ENCODE data around the gene GLTP.

The GLTP gene

DNA sequence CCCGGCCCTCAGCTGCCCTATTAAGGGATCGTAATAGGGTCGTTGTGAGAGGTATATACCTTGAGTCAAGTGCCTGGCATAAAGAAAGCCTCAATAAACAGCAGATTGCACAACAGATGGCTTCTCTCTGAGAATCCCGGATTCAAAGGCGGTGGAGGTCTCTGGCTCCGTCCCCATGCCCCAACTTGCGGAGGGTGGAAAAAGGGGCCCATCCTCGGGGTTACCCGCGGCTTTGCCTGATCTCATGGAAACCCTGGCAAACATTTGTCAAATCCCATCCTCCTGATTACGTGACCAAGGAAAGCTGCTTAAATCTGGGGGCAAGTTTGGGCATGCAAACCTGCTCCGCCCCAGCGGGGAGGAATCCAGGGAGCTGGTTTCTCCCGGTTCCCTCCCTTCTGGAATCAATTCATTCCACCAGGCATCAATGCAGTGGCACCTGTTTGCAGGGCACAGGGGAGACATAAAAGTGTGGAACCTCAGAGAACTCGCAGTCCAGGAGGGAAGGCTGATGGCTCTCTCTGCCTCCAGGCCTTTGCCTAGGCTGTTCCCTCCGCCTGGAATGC lies 59.4 kb downstream of the GLTP start:
- DNase-seq (ENCODE audit: low read depth): no peak

DNA sequence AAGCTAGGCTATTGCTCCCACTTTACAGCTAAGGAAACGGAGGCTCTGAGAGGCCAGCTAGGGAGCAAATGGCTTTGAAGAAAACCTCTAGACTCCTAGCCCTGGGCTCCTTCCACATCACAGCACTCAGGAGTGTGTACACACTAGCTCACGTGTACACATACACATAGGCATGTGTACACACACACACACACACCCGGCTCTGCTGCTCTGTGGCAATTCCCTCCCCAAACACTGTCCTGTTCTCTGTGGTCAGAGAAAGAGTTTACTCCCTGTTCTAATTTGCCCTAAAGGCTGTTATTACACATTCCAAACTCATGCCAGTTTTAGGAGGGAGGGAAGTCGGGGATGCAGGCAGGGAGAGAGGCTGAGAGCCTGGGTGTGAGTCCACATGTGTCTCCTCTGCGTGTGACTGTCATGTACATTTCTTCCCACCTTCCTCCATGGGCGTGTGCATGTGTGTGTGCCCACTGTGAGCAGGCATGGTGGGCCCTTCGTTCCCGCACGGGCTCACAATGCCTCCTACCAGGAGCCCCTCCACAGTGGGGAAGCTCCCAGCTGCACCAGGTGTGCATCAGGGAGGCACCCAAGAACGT lies 61.3 kb downstream of the GLTP start:
- no peak for DNase-seq (ENCODE audit: low read depth)

DNA sequence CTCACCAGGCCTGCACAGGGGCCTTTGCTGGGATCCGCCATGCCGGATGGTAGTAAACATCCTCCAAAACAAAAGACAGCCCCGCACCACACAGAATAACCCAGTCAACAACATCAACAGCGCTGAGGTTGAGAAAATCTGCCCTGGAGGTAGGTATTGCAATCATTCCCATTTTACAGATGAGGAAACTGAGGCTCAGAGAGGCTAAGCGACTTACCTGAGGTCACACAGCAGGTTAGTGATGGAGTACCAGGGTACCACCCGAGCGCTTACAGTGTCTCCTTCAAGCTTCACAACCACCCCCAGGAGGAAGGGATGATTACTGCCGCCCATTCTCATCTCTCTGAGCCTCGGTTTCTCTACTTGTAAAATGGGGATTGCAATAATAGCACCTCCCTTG lies 62.1 kb downstream of the GLTP start:
- no peak for DNase-seq (ENCODE audit: low read depth)

DNA sequence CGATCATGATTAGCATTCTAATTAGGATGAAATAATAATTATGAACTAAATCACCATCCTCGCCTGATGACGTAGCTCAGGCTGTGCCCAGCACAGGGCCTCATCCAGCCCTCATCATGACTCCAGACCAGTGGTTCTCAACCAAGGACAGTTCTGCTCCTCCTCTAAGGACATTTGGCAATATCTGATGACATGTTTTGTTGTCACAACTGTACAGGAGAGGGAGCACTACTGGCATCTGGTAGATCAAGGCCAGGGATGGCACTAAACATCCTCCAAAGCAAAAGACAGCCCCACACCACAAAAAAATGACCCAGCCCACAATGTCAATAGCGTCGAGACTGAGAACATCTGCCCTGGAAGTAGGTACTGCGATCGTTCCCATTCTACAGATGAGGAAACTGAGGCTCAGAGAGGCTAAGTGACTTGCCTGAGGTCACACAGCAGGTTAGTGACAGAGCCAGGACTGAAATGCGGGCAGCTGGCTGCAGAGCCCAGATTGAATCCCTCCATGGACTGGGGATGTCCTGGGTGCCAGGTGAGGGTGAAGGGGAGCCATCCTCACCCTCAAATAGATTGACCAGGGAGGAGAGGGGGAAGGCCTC lies 62.6 kb downstream of the GLTP start:
- DNase-seq (ENCODE audit: low read depth): no peak

DNA sequence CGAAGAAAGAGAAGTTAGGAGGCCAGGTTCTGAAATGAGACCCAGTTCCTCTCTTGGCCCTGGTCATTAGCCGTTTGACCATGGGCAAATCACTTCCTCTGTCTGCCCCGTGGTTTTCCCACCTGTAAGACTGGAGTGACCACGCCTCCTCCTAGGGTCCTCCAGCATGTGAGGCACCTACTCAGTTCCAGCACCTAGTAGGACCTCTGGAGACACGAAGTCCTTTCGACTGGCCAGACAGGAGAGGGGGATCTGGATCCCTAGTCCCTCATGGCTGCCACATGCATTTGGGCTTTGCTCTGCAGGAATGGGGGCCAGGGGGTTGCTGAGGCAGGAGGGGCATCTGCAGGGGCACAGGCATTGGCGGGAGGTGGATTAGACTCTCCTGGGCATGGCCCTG lies 63.5 kb downstream of the GLTP start:
- no peak for DNase-seq (ENCODE audit: low read depth)

DNA sequence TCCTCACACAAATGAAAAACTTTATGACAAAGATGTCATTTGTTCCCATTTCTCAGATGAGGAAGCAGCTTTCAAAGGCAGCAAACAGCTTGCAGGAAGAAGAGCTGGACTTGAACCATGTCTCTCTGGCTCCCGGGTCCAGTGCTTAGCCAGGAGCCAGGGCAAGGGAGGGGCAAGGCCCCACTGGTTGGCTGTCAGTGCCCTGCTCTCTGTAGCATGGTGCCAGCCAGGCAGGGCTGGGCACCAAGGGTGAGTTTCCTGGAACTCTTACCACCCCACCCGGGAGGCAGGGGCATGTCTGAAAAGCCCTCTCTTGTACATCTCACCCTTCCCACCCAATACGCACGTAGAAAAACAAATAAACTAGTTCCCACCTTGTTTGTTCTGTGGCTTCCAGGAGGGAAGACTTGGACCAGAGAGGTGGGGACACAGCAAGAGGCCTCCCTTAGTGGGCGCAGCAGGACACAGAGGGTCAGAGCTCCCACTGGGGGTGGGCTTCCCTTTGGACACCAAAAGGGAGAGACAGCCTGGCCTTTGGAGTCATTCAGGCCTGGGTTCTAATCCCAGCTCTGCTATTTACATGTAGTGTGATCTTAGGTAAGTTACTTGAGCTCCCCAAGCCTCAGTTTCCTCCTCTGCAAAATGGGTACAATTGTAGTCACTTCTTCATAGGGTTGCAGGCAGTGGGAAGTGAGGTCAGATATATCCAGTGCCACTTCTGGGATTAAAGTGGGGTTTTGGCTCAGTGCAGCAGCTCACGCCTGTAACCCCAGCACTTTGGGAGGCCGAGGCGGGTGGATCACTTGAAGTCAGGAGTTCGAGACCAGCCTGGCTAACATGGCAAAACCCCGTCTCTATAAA lies 64.4 kb downstream of the GLTP start:
- no peak for DNase-seq (ENCODE audit: low read depth)

DNA sequence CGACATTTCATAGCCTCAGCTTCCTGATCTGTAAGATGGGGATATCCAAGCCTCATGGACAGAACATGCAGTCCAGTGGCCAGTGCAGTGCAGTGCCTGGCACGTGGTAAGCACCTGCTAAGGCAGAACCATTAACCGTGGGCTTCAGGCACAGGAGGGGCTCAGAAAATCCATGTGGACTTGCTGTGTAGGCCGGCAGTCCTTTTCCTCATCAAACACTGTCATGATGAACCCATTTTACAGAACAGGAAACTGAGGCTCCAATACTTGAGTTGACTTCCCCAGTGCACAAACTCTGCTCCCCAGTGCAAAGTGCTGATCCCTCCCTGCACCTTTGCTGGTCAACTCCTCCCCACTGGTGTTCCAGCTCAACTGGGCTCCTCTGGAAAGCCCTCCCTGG lies 65.1 kb downstream of the GLTP start:
- DNase-seq (ENCODE audit: low read depth): no peak

DNA sequence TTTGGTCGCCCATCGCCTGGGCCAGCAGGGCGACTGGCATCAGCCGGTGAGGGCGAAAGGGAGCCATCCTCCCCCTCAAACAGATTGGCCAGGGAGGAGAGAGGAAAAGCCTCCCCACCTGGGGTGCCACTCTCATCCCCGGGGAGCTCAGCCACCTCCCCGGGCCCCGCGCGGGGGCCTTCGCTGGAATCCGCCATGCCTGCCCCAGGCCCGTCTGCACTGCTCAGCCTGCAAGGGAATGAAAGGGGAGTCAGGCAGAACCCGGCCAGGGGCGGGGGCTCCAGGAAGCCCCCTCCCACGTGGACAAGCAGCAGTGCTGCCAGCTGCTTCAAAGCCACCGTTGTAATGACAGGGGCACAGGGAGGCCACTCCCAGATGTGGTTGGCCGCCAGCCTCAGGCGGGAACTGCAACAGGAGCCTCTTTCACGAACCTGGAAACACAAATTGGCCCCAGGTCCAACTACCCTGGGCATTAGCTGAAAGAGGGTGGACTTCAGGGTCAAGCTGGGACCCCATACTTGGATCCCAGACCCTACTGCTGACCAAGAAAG lies 65.7 kb downstream of the GLTP start:
- no peak for DNase-seq (ENCODE audit: low read depth)

DNA sequence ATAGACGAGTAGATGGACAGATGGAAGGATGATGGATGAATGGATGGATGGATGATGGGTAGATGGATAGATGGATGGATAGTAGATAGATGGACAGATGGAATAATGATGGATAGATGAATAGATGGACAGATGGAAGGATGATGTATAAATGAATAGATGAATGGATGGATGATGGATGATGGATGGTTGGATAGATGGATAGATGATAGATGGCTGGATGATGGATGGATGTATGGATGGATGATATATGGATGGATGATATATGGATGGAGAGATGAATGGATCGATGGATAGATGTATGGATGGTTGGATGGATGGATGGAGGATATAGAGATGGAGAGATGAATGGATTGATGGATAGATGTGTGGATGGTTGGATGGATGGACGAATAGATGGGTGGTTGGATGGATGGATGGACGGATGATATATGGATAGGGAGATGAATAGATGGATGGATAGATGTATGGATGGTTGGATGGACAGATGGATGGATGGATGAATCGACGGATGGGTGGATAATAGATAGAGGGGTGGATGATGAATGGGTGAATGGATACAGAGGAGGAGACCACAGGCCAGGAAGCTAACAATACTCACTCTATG lies 66.4 kb downstream of the GLTP start:
- DNase-seq (ENCODE audit: low read depth): no peak

DNA sequence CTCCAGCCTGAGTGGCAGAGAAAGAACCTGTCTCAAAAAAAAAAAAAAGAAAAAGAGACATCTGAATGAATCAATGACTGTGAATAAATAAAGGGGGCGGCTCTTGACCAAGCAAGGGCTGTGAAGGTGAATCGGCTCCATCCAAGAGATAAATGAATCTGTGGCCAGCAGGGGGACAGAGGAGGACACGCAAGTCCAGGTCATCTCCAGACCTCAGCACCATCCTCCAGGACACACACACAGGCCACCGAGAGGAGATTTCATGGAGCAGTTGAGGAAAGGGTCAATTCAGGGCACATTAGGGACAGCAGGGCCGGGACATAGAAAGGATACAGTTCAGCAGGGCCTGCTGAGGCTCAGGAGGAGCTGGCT lies 68.7 kb downstream of the GLTP start:
- DNase-seq (ENCODE audit: low read depth): no peak

DNA sequence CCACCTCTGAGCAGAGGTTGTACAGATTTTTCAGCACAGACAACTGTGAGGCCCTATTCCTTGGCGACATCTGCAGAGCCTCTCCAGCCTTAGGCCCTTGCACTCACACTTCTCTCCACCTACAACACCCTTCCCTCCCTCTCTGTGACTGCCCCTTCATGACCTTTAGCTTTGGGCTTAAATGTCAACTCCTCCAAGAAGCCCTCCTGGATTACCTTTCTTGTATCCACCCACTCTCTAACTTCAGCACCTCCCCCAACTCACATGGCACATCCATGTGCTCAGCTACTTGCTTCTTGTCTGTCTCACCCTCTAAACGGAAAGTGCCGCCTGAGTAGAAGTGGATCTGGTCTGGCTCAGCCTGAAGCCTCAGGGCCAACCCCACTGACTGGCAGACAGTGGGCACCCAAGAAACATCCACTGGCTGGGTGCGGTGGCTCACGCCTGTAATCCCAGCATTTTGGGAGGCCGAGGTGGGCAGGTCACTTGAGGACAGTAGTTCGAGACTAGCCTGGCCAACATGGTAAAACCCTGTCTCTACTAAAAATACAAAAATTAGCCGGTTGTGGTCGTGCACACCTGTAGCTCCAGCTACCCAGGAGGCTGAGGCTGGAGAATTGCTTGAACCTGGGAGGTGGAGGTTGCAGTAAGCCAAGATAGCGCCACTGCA lies 69.3 kb downstream of the GLTP start:
- DNase-seq (ENCODE audit: low read depth): no peak

DNA sequence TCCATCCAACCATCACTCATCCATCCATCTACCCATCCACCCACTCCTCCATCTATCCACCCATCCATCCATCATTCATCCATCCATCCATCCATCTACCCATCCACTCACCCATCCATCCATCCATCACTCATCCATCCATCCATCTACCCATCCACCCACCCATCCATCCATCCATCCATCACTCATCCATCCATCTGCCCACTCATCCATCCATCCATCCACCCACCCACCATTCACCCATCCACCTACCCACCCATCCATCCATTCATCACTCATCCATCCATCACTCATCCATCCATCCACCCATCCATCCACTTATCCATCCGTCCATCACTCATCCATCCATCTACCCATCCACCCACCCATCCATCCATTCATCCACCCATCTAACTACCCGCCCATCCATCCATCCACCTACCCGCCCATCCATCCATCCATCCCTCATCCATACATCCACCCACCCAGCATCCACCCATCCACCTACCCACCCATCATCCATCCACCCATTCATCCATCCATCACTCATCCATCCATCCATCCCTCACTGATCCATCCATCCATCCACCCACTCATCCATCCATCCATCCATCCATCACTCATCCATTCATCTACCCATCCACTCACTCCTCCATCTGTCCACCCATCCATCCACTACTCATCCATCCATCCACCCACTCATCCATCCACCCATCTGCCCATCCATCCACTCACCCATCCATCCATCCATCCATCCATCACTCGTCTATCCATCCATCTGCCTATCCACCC lies 71.3 kb downstream of the GLTP start:
- DNase-seq (ENCODE audit: low read depth): no peak

DNA sequence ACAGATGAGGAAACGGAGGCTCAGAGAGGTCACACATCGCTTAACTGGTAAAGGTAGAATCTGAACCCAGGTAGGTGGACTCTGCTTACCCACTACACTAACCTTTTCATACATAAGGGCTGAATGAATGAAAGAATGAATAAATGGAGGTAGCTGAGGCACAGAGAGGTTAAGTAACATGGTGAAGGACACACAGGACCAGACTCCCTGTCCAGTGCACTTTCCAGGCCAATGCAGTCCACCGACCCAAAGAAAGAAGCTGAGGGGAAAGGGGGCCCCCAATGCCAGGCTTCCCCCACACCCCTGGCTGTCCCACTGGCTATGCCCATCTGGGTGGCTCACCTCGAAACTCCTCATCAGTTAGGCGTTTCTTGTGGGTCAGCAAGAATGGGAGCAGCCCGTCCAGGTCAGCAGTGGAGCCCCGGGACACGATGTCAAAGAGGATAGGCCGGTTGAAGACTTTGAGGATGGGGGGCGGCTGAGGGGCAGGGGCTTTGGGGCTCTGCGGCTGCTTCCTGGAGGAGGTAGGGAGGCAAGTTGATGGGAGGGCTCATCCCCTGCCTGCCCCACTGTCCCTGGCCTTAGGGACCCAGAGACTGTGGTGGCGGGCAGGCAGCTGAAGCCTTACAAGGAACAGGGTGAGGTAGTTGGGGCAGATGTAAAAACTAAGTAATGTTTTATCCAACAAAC lies 72.2 kb downstream of the GLTP start:
- no peak for DNase-seq (ENCODE audit: low read depth)

DNA sequence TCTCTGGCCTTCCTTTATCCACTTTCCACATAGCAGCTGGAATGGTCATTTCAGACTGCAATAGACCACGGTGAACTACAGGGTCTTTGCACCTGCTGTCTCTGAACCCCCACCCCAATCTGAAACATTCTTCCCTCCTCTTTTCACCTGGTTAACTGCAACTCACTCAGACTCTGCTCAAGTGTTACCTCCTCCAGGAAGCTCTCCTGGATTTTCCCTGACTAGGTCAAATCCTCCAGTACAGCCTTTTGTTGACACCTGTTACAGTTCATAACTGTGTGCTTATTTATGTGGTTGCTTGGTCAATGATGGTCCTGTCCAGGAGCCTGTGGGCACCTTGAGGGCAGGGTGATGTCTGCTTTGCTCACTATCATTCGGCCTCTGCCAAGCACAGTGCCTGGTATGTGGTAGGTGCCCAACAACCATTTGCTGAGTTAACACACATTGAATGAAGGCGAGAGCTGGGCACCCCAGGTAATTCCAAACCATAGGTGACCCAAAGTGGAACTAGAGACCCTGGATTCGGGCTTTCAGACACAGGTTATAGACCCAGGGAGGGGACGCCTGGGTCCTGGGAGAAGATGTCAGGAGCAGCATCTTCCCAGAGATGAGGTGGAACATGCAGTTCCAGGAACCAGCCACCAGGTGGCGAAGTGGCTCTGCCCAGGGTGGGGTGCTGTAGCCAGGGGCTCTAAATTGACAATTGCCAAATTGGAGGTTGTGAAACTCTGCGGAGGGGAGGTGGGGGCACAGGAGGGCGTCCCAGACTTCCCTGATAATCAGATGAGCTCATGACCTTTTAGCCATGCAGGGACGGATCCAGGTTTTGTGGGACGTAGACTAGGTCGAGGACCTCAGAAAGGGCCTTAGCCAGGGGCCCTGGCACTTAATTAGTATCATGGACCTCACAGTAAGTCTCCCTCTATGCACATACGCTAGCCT lies 75.2 kb downstream of the GLTP start:
- peak; percentile 51 for DNase-seq (ENCODE audit: low read depth)

DNA sequence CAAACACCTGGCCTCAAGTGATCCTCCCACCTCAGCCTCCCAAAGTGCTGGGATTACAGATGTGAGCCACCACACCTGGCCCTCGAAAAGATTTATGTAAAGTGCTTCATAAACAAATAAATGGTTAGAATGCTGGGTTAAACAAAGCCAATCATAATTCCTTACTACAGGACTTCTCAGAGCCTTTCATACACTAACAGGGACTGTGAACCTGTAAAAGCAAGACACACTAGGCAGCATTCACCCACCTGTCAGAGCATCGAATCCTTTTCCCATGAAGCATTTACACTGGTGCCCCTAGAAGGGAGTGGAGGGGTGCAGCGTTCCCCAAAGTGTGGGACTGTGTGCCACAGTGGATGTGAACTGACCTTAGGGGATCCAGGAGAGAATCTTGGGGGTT lies 76.7 kb downstream of the GLTP start:
- DNase-seq (ENCODE audit: low read depth): no peak

DNA sequence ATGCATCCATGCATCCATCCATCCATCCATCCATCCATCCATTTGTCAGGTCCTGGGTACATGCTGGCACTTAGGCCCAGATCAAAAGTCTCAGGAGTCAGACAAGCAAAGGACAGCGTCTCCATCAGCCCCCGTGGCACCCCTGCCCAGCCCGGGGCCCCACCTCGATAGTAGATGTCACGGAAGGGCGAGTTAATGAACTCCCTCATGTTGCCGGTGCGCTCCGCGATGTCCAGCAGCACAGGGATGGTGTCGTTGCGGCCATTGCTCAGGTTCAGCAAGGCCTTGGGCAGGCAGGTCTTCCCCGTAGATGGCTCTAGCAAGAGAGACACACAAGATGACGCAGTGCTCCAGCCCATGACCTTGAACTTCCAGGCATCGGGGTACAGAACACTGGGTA lies 77.5 kb downstream of the GLTP start:
- DNase-seq (ENCODE audit: low read depth): no peak

Measured in activated T-cell treated with anti-CD3 and anti-CD28 coated beads for 48 hours (primary cell).